NCI-H1092 (cell line): ENCODE results near the gene BOLA2B.

Experiments used
- DNase-seq: peaks from one replicate; lab custom pipeline; 2025; lab: John Stamatoyannopoulos, UW

The BOLA2B gene

GRCh38 chr16:30143347-30143702 lies 50.1 kb downstream of the BOLA2B start:
- DNase-seq = no peak
